Thymus (tissue), 11 donors: ENCODE data around the gene BTNL2. TPM values are rescaled to one million over a fixed set of nuclear protein-coding genes. Genes with fewer than 3 reads are reported as not detected.
A peak's percentile ranks its signal among the peaks of the same experiment; 100 is the strongest.

Experiments used
- DNase-seq, 9 donors: peaks; one replicate each; pipeline ENCODE4 v3.0.0-alpha.2; 2013; ENCODE audit warnings: low spot score in 9 of 9, low read depth in 6 of 9, missing footprints in 1 of 9
- H3K27ac ChIP-seq, 2 donors: one replicate each; pipeline ENCODE4 v1.5.1; 2013; ENCODE audit warnings: control low read depth in 1 of 2, low read depth in 1 of 2, low read length in 1 of 2, mild to moderate bottlenecking in 1 of 2, moderate library complexity in 1 of 2
- H3K27me3 ChIP-seq, 2 donors: one replicate each; pipeline ENCODE4 v1.5.1; 2013; ENCODE audit warnings: low read length in 1 of 2; ENCODE audit not compliant: control insufficient read depth in 2 of 2, insufficient read depth in 1 of 2
- H3K36me3 ChIP-seq, 2 donors: one replicate each; pipeline ENCODE4 v1.5.1; 2013; ENCODE audit warnings: low read length in 1 of 2, mild to moderate bottlenecking in 1 of 2, moderate library complexity in 1 of 2; ENCODE audit not compliant: control insufficient read depth in 2 of 2, insufficient read depth in 2 of 2
- H3K4me1 ChIP-seq, 2 donors: one replicate each; pipeline ENCODE4 v1.5.1; 2013; ENCODE audit warnings: low read length in 2 of 2; ENCODE audit not compliant: control insufficient read depth in 2 of 2, insufficient read depth in 2 of 2
- H3K4me3 ChIP-seq, 2 donors: one replicate each; pipeline ENCODE4 v1.5.1; 2013; ENCODE audit warnings: low read length in 2 of 2, control low read depth in 1 of 2, mild to moderate bottlenecking in 1 of 2
- H3K9me3 ChIP-seq, 2 donors: one replicate each; pipeline ENCODE4 v1.5.1; 2013; ENCODE audit warnings: low read length in 1 of 2, mild to moderate bottlenecking in 1 of 2; ENCODE audit not compliant: control insufficient read depth in 2 of 2, insufficient read depth in 1 of 2
- WGBS: extraction: QIAGEN DNeasy Blood & Tissue Kit; methylation state at CpG from one replicate; pipeline ENCODE4 v1.1.7; 2013; 5-methylcytosine and 5-hydroxymethylcytosine counted together
- polyA plus RNA-seq: library from polyadenylated mRNA; stranded (reverse); fragments of 200-250 nt; gene quantifications from one replicate; pipeline ENCODE4 v1.2.3, GENCODE V29; 2013
- total RNA-seq: library from RNA; stranded (reverse); fragments of 120-200 nt; gene quantifications from one replicate; pipeline ENCODE4 v1.2.4, GENCODE V29; 2013
- donor health status: healthy.

Gene BTNL2
- total and polyA plus RNA-seq, 2 donors = not detected

- H3K36me3 ChIP-seq = no peaks in the 10 kb centered on the region
- no peak for DNase-seq
- H3K27ac ChIP-seq = no peak overlapping the region
- peaks cover 0 to 28% of the 10 kb centered on the region in 2 donors for H3K27me3 ChIP-seq
- H3K4me1 ChIP-seq = peaks cover 0 to 3% of the 10 kb centered on the region in 2 donors
- H3K9me3 ChIP-seq = no peaks in the 10 kb centered on the region
- WGBS = 64% methylated on average over 1 of the region's 1 CpG
- H3K4me3 ChIP-seq = no peak overlapping the region
Measured at GRCh38 chr6:32405656-32406055, 1.3 kb downstream of the BTNL2 start.

- Histone ChIP-seq H3K9me3 (no peaks in the 10 kb centered on the region), H3K27me3 (peaks cover 0 to 25% of the 10 kb centered on the region in 2 donors), H3K4me3 (no peak overlapping the region), H3K4me1 (no peaks in the 10 kb centered on the region), H3K27ac (no peak overlapping the region), H3K36me3 (no peaks in the 10 kb centered on the region)
- WGBS = 90% methylated on average over 8 of the region's 8 CpGs
- no peak for DNase-seq
Measured at GRCh38 chr6:32402812-32403211, 4.2 kb downstream of the BTNL2 start.

- Histone ChIP-seq H3K36me3 (no peaks in the 10 kb centered on the region), H3K4me1 (no peaks in the 10 kb centered on the region), H3K9me3 (no peaks in the 10 kb centered on the region), H3K4me3 (no peak overlapping the region), H3K27ac (no peak overlapping the region), H3K27me3 (peaks cover 0 to 19% of the 10 kb centered on the region in 2 donors)
- whole genome bisulfite sequencing = 50% methylated on average over 4 of the region's 4 CpGs
- DNase-seq = no peak
Measured at GRCh38 chr6:32401284-32401963, 5.6 kb downstream of the BTNL2 start.

- Histone ChIP-seq H3K9me3 (no peaks in the 10 kb centered on the region), H3K27ac (no peak overlapping the region), H3K27me3 (no peaks in the 10 kb centered on the region), H3K36me3 (no peaks in the 10 kb centered on the region), H3K4me1 (peaks cover 0 to 4% of the 10 kb centered on the region in 2 donors), H3K4me3 (no peak overlapping the region)
- no peak for DNase-seq
- WGBS = 93% methylated on average over 7 of the region's 7 CpGs
Measured at GRCh38 chr6:32397252-32397920, 9.6 kb downstream of the BTNL2 start.

GRCh38 chr6:32396028-32396427 is 11.0 kb downstream of the BTNL2 start:
- no peak for DNase-seq
- Histone ChIP-seq H3K27me3 (no peaks in the 10 kb centered on the region), H3K9me3 (no peaks in the 10 kb centered on the region), H3K36me3 (no peaks in the 10 kb centered on the region), H3K27ac (no peak overlapping the region), H3K4me3 (no peak overlapping the region), H3K4me1 (peaks cover 0 to 4% of the 10 kb centered on the region in 2 donors)
- WGBS = 98% methylated on average over 10 of the region's 10 CpGs

GRCh38 chr6:32393665-32394420 is 13.1 kb downstream of the BTNL2 start:
- peak overlapping the region; percentile 32 to 73 for H3K27ac ChIP-seq
- H3K4me3 ChIP-seq = no peak overlapping the region
- peaks cover 0 to 4% of the 10 kb centered on the region in 2 donors for H3K4me1 ChIP-seq
- H3K27me3 ChIP-seq = no peaks in the 10 kb centered on the region
- no peaks in the 10 kb centered on the region for H3K36me3 ChIP-seq
- 64% methylated on average over 7 of the region's 7 CpGs for WGBS
- peak in 1 of 9 donors; percentile 6 for DNase-seq
- no peaks in the 10 kb centered on the region for H3K9me3 ChIP-seq

GRCh38 chr6:32391505-32391904 is 15.5 kb downstream of the BTNL2 start:
- Histone ChIP-seq H3K4me1 (peaks cover 0 to 4% of the 10 kb centered on the region in 2 donors), H3K36me3 (no peaks in the 10 kb centered on the region), H3K9me3 (no peaks in the 10 kb centered on the region), H3K27me3 (no peaks in the 10 kb centered on the region), H3K4me3 (no peak overlapping the region), H3K27ac (no peak overlapping the region)
- DNase-seq = no peak
- WGBS = 95% methylated on average over 6 of the region's 6 CpGs

GRCh38 chr6:32387589-32388340 is 19.2 kb downstream of the BTNL2 start:
- Histone ChIP-seq H3K4me3 (no peak overlapping the region), H3K36me3 (no peaks in the 10 kb centered on the region), H3K27me3 (no peaks in the 10 kb centered on the region), H3K27ac (no peak overlapping the region), H3K4me1 (peaks cover 0 to under 1% of the 10 kb centered on the region in 2 donors), H3K9me3 (no peaks in the 10 kb centered on the region)
- WGBS = 78% methylated on average over 6 of the region's 6 CpGs
- DNase-seq = no peak
